HepG2 (cell line): Measurements from ENCODE around the gene SLC22A5. TPM values are rescaled to one million over a fixed set of nuclear protein-coding genes. Genes with fewer than 3 reads are reported as not detected.

Experiments
- FOXC1 ChIP-seq: sonication (generic); formaldehyde crosslinking; IDR thresholded peaks from 2 replicates; pipeline ENCODE4 v1.8.0; 2022; ENCODE audit warnings: mild to moderate bottlenecking, missing genetic modification reagents, borderline replicate concordance
- KDM5B ChIP-seq: sonication (generic); formaldehyde crosslinking; IDR thresholded peaks from 2 replicates; pipeline ENCODE4 v1.4.0; 2020; ENCODE audit warnings: missing genetic modification reagents, mild to moderate bottlenecking, borderline replicate concordance
- ZNF138 ChIP-seq: sonication (generic); formaldehyde crosslinking; IDR thresholded peaks from 2 replicates; pipeline ENCODE4 v1.5.0; 2020; ENCODE audit warnings: mild to moderate bottlenecking, low read depth, missing genetic modification reagents
- ZNF367 ChIP-seq: sonication (generic); formaldehyde crosslinking; IDR thresholded peaks from 2 replicates; pipeline ENCODE4 v1.4.0; 2020; ENCODE audit warnings: missing genetic modification reagents, borderline replicate concordance
- ZNF451 ChIP-seq: sonication (generic); formaldehyde crosslinking; IDR thresholded peaks from 2 replicates; pipeline ENCODE4 v1.5.0; 2020; ENCODE audit warnings: mild to moderate bottlenecking, missing genetic modification reagents
- ZNF510 ChIP-seq: sonication (generic); formaldehyde crosslinking; IDR thresholded peaks from 2 replicates; pipeline ENCODE4 v1.4.0; 2020; ENCODE audit warnings: low read depth, mild to moderate bottlenecking, missing genetic modification reagents
- polyA plus RNA-seq, 8 experiments: library from polyadenylated mRNA; depleted of rRNA in 3 of 8; stranded (reverse) in 7 of 8; unstranded in 1 of 8; fragments of >200 nt; fragmentation: Illumina TruSeq in 4 of 8; extraction: Trizol in 4 of 8; gene quantifications; 2 replicates each; pipeline versions ENCODE4 v1.2.1 to v1.2.3, GENCODE V29; 2011 to 2016; ENCODE audit warnings: low read depth in 4 of 8, missing spikeins in 1 of 8, mixed read lengths in 1 of 8; ENCODE audit not compliant: insufficient read depth in 1 of 8
- total RNA-seq, 5 experiments: library from RNA; depleted of rRNA; stranded (reverse); fragments of >200 nt; fragmentation: Illumina TruSeq; extraction: Trizol; gene quantifications; 2 replicates each; pipeline ENCODE4 v1.2.3, GENCODE V29; 2016; ENCODE audit warnings: low read depth in 1 of 5
- TF ChIP-seq, protein P1 (sequence below): sonication (generic); formaldehyde crosslinking; IDR thresholded peaks from 2 replicates; pipeline ENCODE4 v1.5.1; 2020; ENCODE audit warnings: mild to moderate bottlenecking, missing genetic modification reagents, borderline replicate concordance
- TF ChIP-seq, protein P2 (sequence below): sonication (generic); formaldehyde crosslinking; IDR thresholded peaks from 2 replicates; pipeline ENCODE4 v1.4.0; 2020; ENCODE audit warnings: mild to moderate bottlenecking, missing genetic modification reagents

The SLC22A5 gene
- total and polyA plus RNA-seq, 2 of the 13 experiments (the other 11 are each of a cell fraction or from before 2014, with no cell fraction given): 7.1 to 15.1 TPM

DNA sequence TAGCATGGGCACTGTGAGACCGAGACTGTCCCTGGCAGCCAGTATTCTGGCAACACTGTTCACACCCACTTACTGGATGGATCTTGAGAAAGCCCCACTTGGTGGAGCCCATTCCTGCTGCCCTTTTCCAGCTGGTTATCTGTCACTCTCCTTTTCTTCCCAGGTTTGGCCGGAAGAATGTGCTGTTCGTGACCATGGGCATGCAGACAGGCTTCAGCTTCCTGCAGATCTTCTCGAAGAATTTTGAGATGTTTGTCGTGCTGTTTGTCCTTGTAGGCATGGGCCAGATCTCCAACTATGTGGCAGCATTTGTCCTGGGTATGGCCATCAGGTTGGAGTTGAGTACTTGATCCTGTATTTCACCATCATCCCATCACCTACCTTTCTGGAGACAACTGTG, 14.5 kb downstream of the SLC22A5 start (continued):
- TF ChIP-seq, protein P1, sequence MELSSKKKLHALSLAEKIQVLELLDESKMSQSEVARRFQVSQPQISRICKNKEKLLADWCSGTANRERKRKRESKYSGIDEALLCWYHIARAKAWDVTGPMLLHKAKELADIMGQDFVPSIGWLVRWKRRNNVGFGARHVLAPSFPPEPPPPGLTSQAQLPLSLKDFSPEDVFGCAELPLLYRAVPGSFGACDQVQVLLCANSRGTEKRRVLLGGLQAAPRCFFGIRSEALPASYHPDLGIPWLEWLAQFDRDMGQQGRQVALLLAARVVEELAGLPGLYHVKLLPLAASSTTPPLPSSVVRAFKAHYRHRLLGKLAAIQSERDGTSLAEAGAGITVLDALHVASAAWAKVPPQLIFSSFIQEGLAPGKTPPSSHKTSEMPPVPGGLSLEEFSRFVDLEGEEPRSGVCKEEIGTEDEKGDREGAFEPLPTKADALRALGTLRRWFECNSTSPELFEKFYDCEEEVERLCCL (CRISPR knock-in tag): no peak
- TF ChIP-seq ZNF367 (no peak), FOXC1 (no peak), ZNF138 (CRISPR knock-in tag) (no peak), ZNF510 (CRISPR knock-in tag) (no peak), KDM5B (CRISPR knock-in tag) (no peak), ZNF451 (CRISPR knock-in tag) (no peak)
- TF ChIP-seq, protein P2, sequence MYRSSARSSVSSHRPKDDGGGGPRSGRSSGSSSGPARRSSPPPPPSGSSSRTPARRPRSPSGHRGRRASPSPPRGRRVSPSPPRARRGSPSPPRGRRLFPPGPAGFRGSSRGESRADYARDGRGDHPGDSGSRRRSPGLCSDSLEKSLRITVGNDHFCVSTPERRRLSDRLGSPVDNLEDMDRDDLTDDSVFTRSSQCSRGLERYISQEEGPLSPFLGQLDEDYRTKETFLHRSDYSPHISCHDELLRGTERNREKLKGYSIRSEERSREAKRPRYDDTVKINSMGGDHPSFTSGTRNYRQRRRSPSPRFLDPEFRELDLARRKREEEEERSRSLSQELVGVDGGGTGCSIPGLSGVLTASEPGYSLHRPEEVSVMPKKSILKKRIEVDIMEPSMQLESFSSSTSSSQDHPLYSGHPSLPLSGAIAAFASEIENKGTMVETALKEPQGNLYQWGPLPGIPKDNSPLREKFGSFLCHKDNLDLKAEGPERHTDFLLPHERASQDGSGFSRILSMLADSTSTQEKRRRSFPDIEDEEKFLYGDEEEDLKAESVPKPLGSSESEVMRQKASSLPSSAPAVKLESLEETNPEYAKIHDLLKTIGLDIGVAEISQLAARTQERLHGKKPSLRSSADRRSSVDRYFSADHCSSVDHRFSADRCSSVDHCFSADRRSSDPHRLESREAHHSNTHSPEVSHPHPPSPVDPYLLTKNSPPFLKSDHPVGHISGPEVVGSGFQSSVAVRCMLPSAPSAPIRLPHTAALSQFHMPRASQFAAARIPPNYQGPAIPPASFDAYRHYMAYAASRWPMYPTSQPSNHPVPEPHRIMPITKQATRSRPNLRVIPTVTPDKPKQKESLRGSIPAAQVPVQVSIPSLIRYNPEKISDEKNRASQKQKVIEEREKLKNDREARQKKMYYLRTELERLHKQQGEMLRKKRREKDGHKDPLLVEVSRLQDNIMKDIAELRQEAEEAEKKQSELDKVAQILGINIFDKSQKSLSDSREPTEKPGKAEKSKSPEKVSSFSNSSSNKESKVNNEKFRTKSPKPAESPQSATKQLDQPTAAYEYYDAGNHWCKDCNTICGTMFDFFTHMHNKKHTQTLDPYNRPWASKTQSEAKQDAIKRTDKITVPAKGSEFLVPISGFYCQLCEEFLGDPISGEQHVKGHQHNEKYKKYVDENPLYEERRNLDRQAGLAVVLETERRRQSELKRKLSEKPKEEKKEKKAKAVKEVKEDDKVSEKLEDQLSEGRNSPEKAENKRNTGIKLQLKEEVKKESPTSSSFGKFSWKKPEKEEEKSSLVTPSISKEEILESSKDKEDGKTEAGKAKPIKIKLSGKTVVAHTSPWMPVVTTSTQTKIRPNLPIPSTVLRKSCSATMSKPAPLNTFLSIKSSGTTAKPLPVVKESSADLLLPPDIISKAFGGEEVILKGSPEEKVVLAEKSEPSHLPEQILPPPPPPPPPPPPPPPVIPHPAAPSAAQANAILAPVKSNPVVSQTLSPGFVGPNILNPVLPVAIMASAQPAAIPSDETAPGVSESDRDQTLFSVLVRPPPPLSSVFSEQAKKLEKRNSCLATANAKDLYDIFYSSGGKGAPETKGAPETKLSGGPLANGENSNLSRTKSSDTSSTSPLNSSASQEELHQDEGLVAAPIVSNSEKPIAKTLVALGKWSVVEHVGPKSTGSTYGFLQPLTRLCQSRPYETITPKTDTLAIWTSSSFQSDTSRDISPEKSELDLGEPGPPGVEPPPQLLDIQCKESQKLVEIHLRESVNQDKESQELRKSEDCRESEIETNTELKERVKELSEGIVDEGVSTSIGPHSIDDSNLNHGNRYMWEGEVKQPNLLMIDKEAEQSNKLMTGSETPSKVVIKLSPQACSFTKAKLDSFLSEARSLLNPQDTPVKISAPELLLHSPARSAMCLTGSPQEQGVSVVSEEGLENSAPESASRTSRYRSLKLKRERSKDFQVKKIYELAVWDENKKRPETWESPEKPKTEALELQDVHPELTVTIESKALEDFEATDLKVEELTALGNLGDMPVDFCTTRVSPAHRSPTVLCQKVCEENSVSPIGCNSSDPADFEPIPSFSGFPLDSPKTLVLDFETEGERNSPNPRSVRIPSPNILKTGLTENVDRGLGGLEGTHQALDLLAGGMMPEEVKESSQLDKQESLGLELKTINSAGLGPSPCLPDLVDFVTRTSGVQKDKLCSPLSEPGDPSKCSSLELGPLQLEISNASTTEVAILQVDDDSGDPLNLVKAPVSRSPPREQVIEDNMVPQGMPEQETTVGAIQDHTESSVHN (CRISPR knock-in tag): no peak
